CD4-positive, alpha-beta T cell treated with Interleukin-2 at 100 ng/mL for 4 hours (primary cell): ENCODE results near the gene CDH6.

Experiments
- DNase-seq: peaks from one replicate; pipeline ENCODE4 v3.0.0-alpha.2; 2020; ENCODE audit warnings: low spot score

Gene CDH6

DNA sequence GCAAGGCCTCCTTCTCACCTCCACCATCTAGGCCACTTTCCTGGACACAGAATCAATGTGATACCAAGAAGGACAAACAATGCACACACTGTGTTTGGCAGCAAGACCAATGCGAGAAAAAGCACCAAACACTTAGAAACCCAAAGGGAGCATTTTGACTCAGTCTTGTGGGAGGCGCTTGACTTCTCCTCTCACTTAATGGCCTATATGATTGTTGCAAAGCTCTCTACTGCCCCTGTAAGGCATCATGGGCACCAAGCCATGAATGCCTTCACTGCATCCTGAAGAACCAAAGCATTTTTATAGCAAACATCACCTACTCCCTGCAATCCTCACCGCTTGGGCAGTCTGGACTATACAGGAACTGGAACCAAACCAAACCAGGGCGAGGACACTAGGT is 57.5 kb downstream of the CDH6 start:
- DNase-seq, result no peak

DNA sequence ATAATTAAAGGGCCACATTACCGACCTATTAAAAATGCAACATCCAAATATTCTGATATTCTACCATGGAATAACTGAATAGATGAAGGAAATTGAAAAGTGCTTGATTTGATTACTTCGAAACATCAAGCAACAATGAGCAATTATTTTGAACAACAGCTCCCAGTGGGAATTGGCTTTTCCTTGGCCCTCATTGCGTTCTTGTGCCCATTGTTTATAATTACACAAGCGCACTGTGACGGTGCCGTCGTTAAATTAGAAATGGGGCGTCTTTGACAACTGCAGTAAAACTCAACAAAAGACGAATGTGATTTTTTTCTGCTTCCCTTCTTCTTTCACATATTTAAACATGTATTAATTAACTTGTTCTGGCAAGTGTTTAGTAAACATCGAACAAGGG is 61.6 kb downstream of the CDH6 start:
- no peak for DNase-seq

DNA sequence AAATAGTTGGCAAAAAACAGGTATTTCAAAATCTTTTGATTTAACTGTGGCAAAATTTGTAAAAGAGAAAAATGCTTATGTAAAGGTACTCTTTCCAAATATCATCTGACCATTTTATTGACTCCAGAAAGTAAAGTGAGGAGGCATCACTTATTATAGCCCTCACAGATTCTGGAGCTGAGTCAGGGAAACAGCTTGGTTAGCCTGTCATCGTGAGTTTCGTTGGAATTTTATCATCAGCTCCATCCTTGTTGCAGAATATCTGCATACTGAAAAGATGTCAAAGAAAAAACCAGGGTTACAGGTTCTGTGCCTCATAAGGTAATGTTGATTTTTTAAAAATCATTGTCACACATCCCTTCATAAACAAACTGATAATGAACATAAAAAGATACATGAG is 74.8 kb downstream of the CDH6 start:
- DNase-seq, result no peak

DNA sequence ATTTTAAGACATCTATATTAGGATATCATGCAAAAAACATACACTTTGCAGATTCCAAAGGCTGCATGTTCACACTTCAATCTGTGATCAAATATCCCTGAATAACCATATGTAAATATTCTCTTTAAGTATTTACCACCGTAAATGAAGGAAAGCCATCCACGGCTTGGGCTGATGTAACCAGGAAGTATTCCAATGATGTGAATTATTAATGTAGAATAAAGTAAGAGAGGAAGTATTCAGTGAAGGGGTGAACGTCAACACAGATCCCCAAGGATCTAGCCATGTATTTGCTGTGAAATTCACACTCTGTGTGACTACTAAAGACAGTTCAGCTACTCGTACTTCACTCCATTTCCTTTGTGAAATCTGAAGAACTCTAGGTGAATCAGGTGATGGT is 75.2 kb downstream of the CDH6 start:
- DNase-seq, result no peak

DNA sequence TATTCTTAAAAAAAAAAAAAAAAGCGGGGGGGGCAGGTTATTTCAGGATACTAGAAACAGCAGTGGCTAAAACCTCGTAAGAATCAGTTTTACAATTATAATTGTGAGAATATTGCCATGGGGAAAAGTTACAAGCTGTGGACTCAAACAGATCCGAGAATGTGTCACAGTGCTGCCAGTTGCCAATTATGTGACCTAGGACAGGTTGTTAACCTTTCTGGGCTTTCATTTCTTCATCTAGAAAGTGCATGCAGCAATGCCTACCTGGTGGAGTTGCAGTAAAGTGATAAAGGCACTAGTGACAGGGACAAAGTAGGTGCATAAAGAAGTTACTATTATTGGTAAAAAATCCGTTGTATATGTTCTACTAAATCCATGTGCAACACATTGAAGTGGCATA is 75.8 kb downstream of the CDH6 start:
- no peak for DNase-seq

DNA sequence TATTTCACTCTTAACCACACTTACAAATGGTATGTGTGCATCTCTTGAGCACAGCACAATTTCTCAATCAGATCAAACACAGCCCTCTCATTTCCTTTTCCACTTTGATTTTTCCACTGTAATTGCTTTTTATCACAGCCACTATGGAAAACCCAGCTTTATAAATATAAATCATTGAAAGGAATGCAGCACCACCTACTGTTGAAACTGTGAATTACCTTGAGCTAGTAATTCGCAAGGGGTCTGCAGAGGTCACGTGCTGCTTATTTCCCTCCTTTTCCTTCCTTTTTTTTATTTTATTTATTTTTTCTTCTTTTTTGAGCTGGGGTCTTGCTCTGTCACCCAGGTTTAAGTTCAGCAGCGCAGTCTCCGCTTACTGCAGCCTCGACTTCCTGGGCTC is 76.9 kb downstream of the CDH6 start:
- no peak for DNase-seq

DNA sequence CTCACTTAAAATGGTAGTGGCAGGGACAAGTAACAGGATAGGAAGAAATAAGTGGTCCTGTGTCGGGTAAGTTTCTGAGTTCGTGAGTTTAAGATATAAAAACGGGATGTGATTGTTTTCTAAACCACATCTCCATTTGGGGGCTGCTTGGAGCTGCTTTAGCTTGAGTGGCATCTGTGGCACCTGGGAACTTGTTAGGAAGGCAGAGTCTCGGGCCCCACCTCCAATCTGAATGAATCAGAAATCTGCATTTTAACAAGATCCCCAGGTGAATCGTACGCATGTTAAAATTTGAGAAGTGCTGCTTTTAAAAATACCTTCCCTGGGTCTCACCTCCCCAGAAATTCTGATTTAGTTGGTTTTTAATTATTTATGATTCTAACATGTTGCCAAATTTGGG is 78.1 kb downstream of the CDH6 start:
- no peak for DNase-seq

DNA sequence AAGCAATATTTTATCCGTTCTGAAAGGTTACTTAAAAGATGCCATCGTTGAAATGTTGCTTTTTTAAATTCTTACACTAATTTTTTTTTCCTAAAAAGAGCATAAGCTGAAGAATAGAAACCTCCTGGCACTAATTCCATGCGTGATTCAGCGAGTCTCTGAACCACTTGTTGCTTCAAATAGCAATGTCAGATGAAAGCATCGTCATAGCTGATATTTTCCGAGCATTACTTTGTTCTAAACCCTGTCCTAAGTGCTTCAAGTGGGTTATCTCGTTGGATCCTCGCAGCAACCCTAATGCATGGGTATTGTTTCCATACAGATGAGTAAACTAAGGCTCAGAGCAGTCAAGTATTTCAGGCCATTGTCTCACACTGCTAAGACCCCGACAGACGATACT is 79.7 kb downstream of the CDH6 start:
- DNase-seq, result no peak

DNA sequence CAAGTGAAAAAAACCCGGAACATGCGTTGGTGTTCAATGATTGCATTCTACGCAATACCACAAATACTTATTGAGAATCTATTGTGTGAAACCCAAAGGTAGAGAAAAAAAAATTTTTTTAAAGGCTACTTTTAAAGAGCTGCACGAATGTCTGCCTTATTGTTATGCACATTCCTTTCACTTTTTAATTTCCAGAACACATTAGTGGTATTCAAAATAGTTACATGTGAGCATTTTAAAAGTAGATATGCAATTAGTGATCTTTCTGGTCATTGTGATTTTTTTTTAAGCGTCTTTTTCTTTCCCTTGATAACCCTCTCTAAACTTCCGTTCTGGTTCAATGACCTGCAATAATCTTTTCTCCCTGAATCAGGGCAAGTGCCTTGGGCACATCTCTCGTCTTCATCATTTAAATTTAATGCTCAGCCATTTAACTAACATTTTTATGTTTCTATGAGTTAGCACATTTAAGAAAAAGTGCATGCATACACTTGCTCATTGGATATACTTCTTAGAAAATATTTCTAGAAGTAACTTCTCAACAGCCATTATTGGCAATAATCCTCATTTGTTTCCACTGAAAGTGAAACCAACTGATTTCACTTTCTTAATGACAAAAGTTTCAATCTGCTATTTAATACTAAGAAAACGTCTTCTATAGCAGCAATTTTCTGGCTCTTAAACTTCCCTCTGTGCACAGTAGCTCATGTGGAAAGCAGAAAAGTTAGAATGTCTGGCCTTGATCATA is 80.3 kb downstream of the CDH6 start:
- DNase-seq, result no peak

DNA sequence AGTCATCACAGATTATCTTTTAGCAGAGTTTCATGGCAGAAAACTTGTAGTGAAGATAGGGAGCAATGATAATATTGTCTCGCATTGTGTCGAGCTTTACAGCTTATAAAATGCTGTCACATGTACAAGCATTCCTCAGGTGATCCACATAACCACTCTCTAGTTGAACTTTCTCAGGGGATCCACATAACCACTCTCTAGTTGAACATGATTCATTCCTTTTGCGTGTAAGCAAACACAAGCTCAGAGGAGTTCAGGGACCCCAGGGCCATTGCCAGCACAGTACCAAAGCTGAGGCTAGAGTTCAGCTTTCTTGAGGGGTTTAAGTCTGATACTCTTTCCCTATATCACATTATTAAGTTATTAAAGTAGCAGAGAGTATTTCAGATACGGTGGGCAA is 86.7 kb downstream of the CDH6 start:
- no peak for DNase-seq

DNA sequence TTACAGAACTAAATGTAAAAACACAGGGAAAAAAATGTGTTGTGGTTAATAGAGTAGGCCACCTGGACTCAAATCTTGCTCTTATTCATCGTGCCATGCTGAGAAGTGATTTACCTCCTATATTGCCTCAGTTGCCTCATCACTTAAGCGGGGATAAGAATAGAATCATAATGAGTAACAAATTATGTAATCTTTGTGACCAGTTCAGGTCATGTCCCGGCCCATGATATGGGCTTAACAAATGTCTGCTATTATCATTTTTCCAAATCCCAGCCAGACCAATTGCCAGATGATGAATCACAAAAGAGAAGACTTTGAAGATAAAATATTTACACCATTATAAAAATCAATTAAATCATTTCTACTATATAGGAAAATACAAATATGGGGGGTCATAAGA is 89.8 kb downstream of the CDH6 start:
- no peak for DNase-seq

DNA sequence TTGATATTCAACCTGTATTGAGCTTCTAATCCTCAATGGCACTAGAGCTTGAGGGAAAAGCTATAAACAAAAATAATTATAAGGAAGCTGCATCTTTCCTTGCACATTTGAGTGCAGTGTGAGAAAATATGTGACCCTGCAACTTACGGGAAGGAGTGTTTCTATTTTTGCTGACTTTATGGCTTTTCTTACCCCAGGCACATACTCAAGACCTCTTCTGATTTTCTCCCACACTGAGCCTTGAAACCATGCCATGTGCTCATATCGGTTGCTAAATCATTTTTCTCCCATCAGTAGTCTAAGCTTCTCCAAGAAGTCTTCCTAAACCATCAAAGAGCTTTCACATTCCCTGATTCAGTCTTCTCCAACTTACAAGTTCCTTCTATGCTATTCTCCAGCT is 91.5 kb downstream of the CDH6 start:
- DNase-seq, result no peak

DNA sequence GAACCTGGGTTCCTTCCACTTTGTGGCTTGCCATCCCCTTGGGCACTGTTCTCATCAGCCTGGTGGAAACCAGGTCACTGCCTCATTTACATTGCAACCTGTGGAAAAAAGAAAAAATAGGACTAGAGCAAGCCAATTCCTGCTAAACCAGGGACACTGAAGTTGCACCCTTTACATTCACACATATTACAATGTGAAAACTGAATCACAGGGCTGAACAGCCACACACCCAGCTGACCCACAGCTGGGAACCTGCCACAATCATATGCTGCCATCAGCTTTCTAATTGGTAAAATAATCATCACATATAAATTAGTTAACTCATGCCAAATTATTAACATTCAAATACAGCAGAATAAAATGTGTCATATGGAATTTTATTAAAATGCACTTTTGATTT is 94.5 kb downstream of the CDH6 start:
- no peak for DNase-seq

DNA sequence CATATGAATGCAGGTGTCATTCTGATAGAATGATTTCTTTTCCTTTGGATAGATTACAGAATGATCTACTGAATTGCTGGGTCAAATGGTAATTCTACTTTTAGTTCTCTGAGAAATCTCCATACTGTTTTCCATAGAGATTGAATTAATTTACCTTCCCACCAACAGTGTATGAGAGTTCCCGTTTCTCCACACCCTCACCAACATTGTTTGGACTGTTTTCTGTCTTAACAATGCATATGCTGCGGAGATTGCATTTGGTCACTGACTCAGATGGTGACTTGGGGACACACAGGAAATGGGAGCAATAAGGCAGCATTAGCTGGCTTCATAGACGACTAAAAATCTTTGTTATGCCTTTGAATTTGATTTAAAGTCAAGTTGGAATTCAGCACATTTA is 95.9 kb downstream of the CDH6 start:
- no peak for DNase-seq

DNA sequence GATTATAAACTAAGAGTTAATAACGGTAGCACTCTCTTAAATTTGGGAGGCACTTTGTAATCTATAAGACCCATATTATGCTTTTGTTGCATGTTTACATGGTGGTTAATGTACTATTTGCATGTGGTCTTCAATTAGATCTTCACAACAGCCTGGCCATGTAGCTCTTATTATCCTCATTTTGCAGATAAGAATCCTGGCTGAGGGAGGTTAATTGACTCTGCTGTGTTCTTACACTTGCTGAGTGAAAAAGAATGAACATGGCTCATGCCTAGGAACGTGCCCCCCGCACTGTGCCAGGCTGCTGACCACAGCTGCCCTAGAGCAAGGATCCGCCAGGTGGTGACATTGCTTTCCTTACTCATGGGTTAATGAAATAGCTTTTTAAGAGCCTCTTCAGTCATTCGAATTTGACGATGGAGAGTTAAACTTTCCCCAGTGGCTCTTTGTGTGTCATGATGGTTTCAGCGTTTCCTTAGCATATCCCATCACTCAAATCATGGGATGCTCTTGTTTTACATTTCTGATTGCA is 97.9 kb downstream of the CDH6 start:
- no peak for DNase-seq

DNA sequence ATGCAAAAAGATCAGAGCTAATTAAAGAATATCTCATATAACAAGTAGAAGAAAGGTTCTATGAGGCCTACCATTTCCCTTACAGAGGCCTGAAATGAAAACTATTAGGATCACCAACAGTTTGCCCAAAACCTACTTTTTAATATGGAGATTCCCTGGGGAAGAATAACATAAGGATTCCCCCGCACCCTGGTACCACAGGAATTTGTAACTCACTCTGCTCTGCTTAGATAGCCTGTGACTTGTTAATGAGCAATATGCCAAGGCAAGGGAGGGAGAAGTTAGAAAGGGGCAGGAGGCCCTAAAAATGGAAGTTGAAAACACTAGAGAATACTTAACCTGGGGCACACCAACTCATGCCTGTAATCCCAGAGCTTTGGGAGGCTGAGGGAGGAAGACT is 107.0 kb downstream of the CDH6 start:
- DNase-seq, result no peak

DNA sequence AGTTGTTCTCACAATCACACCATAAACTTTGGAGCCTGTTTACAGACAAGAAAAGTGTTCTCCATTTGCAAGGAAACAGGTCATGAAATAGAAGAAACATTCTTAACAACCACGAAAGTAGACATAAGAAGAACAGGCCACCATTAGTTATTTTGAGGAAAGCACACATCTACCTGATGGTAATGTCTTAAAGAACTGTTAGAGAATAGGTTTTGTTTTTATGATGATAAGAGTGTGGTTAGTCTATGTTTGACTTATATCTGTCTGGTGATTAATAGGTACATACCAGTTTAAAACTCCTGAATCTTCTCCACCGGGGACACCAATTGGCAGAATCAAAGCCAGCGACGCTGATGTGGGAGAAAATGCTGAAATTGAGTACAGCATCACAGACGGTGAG is 108.3 kb downstream of the CDH6 start:
- DNase-seq, result no peak

DNA sequence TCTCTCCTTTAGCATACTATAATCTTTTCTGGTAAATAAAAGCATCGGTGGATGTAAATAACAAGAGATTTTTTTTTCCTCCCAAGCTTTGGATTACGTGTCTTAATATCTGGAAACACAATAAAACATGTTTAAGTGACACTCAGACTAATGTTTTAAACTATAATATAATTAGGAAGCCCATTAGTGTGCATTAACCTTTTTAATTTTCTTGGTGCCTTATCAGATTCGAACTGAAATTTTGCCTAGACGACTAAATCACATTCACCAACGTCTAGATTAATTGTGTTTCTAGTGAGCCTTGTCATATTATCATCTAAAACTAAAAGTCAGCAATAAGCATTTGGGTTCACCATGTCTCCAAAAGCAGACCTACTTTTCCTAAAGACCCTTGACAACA is 110.2 kb downstream of the CDH6 start:
- DNase-seq, result no peak

DNA sequence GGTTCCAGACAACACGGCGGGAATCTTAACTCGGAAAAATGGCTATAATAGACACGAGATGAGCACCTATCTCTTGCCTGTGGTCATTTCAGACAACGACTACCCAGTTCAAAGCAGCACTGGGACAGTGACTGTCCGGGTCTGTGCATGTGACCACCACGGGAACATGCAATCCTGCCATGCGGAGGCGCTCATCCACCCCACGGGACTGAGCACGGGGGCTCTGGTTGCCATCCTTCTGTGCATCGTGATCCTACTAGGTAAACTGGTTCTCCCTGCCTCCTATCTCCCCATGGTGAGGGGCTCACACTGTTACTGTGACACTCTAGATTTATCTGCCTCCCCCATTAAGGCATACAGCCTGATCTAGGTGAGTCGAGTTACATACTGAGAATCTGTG is 124.2 kb downstream of the CDH6 start:
- no peak for DNase-seq

DNA sequence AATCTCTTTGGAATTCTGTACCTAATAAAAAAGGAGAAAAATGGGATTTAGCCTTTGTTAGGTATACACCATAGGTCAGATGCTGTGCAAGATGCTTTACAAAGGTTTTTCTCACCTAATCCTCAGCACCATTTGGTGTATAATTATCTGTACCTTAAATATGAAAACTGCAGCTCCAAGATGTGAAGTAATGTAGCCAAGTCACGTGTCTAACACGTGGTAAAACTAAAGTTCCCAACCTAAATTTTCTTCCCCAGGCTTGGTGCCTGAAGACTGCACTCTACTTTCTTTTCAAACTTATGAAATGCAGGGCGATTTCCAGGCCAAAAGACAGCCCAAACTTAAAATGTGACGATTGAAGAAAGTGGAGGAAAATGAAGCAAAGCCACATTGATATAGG is 125.8 kb downstream of the CDH6 start:
- no peak for DNase-seq

DNA sequence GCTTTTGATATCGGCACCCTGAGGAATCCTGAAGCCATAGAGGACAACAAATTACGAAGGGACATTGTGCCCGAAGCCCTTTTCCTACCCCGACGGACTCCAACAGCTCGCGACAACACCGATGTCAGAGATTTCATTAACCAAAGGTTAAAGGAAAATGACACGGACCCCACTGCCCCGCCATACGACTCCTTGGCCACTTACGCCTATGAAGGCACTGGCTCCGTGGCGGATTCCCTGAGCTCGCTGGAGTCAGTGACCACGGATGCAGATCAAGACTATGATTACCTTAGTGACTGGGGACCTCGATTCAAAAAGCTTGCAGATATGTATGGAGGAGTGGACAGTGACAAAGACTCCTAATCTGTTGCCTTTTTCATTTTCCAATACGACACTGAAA is 129.5 kb downstream of the CDH6 start:
- DNase-seq, result no peak

DNA sequence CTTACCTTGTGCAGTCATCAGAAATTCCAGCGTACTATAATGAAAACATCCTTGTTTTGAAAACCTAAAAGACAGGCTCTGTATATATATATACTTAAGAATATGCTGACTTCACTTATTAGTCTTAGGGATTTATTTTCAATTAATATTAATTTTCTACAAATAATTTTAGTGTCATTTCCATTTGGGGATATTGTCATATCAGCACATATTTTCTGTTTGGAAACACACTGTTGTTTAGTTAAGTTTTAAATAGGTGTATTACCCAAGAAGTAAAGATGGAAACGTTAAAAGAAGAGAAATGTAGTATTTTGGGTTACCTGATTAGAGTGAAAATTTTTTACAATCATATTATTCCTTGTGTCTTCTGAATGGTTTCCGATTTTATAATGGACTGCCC is 131.4 kb downstream of the CDH6 start:
- no peak for DNase-seq

DNA sequence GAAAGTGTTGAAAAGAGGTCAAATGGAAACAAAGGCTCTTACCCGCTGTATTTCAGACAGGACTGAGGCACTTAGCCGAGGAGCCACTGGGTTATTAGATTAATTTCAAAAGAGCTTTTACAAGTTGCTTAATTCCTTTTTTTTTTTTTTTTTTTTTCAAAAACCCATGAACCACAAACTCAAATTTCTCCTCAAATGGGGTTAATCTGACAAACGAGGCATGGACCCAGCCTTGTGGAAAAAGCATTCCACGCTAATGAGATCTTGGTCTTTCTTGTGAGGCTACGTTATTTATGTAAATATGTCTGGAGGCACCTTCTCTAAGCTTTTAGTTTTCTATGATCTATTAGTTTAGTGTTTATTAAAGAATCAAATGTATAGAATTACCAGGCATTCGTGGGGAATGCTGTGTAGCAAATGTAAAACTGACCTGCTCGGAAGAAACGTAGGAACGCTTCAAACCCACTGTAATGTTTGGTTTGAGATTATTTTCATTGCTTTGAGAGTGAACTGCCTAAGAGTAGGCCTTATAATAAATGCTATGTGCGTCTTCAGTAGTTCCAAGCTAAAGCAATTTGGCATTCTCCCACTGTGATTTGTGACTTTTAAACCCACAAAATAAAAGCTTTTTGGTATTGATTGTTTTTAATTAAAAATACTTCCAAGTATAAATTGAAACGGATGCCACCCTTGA is 134.7 kb downstream of the CDH6 start:
- DNase-seq, result no peak

DNA sequence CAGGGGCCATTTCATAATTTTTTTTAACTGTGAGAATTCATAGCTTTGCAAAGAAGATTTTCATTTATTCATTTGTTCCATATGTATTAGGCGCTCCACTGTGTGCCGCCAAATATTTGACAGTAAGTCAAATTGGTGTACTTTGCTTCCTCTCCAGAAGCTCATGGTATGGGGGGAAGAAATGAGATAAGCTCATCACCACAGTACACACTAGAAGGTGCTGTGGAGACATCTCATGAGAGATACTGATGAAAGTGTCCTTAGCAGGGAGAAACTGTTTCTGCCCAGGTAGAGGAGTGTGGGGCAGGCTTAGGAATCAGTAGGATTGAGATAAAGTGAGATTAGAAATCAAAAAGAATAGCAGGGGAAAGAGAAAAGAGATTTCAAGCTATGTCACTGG is 136.2 kb downstream of the CDH6 start:
- no peak for DNase-seq
